HG02763 (cell line): ENCODE results near the gene METTL5.
"Not testable (repeated sequence)": the region's sequence is repeated elsewhere in the genome, so short reads cannot be mapped to it uniquely, and the experiment has no call there.

Source experiments
- ATAC-seq: cut with Tn5 transposase; IDR thresholded peaks from one replicate; pipeline ENCODE4 v1.9.1; 2021; ENCODE audit warnings: mild to moderate bottlenecking, moderate library complexity; ENCODE audit not compliant: unreplicated experiment

Gene METTL5

GRCh38 chr2:169824373-169825333 is at the start of gene METTL5:
TSS of gene METTL5 (minus strand) at chr2:169824905. CDS start at chr2:169824597, 308 bp downstream.
- ATAC-seq: peak; percentile 73

DNA sequence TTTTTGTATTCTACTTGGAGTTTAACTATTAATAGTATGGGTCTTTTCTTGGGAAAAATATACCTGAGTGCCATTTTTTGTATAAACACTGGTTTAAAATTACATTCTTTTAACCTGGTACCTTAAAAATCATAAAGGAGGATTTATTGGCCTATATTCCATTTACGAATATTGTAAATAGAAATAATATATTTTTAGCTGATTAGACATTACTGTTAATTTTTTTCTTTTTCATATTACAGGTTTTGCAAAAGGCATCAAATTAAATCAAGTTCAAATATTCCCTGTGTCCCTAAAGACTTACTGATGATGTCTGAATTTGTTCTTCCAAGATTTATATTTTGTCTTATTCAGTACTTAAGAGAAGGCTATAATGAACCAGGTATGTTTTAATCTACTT is 47.3 kb upstream of the METTL5 start:
- no peak for ATAC-seq

GRCh38 chr2:169871369-169871768 is 46.7 kb upstream of the METTL5 start:
- ATAC-seq: not testable (repeated sequence)

- ATAC-seq: no peak
These were observed 44.2 kb upstream of the METTL5 start for GRCh38 chr2:169868951-169869350.

DNA sequence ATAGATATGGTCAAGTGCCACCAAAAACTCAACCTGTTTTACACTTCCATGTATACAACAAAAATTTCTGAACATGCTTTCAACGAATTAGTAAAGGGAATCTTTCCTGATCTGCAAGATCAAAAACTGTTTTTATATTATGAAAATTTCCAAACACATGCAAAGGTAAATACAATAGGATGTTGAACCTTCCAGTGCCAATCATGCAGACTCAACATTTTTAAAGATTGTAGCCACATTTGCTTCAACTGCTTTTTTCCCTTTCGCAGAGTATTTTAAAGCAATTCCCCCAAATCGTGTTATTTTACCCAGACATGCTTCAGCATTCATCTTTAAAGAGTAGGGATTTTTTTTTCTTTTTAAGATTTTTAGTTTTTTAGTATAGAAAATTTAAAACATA is 42.9 kb upstream of the METTL5 start:
- ATAC-seq: no peak

GRCh38 chr2:169866230-169866629 is 41.5 kb upstream of the METTL5 start:
- ATAC-seq: not testable (repeated sequence)

- no peak for ATAC-seq
These were observed 40.8 kb upstream of the METTL5 start for GRCh38 chr2:169865492-169865891.

GRCh38 chr2:169862816-169863215 is 38.1 kb upstream of the METTL5 start:
- no peak for ATAC-seq

DNA sequence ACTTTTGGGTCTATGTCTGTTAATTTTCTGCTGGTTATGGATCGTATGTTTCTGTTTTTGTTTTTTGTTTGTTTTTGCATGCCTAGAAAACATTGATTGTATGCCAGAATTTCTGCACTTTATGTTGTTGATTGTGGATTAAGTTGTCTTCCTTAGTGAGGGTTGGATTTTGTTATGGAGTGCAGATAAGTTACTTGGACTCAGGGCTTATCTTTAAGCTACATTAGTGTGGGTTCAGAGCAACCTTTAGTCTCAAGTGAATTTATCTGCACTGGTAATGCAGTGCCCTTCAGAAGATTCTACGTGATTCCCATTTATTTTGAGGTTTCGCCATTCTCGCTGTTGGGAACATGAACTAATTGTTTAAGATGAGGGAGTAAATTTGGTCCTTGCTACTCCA is 35.4 kb upstream of the METTL5 start:
- ATAC-seq: no peak

DNA sequence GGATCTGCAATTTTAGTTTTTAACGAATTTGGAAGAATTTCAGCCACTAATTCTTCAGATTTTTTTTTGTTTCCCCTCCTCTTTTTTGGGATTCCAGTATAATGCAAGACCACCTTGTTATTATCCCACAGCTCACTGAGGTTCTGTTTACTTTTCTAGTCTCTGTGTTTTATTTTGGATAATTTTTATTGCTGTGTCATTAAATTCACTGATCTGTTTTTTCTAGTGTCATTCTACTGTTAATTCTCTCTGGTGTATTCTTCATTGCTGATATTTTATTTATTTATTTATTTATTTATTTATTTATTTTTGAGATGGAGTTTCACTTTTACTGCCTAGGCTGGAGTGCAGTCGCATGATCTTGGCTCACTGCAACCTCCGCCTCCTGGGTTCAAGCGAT is 34.7 kb upstream of the METTL5 start:
- no peak for ATAC-seq

- not testable (repeated sequence) for ATAC-seq
These were observed 30.9 kb upstream of the METTL5 start for GRCh38 chr2:169855281-169856258.

GRCh38 chr2:169853041-169853668 is 28.4 kb upstream of the METTL5 start:
- no peak for ATAC-seq

DNA sequence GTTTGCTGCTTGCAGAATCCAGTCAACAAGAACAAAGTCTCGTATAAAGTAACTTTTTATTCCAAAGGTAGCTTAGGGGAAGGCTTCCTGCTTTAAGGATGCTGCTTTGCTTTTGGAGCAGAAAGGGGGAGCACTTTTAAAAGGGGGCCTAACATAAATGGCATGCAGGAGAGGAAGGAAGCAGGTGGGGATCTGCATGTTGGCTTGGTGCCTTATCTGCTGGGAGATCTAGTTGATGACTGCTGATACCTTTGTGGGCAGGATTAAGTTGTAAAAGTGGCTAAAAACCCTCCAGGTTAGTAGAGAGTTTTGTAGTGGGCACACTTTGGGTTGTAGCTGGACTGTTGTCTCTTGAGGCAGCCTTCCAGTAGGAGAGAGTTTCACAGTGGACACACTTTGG is 25.0 kb upstream of the METTL5 start:
- ATAC-seq: no peak

DNA sequence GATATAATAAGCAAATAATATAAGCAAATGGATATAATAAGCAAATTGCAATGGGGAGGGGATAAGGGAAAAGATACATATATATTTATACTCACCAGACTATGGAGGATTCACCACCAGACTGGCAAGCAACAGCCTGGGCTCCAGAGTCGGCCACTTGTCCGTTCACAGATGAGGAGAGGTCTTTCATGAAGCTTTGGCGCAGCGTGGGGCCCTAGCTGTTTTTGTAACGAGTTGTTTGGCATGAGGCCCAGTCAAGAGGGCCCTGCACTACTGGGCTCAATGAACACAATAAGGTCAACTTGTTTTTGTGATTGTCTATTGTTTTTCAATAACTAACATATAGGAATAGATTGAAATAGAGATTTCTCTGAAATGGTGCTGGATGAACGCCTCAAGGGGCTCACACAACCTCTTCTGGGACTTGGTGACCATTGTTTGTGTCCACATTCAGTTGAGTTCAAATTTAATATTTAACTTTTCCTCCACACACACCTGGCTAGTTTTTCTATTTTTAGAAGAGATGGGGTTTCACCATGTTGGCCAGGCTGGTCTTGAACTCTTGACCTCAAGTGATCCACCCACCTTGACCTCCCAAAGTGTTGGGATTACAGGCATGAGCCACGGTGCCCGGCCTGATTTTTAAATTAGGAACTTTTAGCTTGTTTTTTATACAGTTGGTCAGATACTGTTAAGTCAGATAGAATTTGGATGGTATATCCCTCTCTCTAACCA is 24.4 kb upstream of the METTL5 start:
- not testable (repeated sequence) for ATAC-seq

GRCh38 chr2:169845016-169845415 is 20.3 kb upstream of the METTL5 start:
- no peak for ATAC-seq

- not testable (repeated sequence) for ATAC-seq
These were observed 16.9 kb upstream of the METTL5 start for GRCh38 chr2:169841625-169842024.

DNA sequence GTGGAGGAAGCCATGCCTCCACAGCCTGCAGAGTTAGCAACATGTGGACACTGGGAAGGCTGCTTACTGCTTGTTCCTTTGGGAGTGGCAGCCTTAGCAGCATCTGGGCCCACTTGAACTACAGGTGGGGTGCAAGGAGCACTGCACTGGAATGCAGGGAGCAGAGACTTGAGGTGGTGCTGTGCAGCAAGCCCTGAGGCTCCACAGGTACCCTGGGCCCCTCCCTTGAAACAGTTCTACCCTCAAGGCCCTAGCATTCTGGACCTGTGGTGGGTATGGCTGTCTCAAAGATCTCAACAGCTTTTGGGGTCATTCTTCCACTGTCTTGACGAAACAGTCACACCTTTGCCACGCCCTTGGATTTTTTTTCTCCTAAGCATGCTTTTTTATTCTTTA is 16.0 kb upstream of the METTL5 start:
- no peak for ATAC-seq

GRCh38 chr2:169839954-169840746 is 15.4 kb upstream of the METTL5 start:
- no peak for ATAC-seq

DNA sequence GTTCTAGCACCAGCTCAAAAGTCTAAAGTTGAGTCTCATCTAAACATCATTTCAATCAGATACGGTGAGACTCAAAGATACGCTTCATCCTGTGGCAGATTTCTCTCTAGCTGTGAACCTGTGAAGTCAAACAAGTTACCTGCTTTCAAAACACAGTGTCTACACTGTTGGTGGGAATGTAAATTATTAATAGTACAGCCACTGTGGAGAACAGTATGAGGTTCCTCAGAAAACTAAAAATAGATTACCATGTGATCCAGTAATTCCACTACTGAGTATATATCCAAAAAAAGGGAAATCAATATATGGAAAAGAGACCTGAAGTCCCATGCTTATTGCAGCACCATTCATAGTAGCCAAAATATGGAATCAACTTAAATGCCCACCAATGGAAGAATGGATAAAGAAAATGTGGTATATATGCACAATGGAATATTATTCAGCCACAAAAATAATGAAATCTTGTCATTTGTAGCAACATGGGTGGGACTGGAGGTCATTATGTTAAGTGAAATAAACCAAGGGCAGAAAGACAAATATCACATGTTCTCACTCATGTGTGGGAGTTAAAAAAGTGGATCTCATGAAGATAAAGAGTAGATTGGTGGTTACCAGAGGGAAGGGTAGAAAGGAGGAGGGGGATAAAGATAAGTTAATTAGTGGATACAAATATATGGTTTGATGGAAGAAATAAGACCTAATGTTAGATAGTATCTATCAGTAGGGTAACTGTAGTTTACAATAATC is 14.2 kb upstream of the METTL5 start:
- no peak for ATAC-seq
